SK-N-SH treated with all-trans-retinoic acid at 6 μM for 48 hours (cell line): ENCODE results near the gene OVOL2.

Experiments
- ATAC-seq: fragments of 200-7000 bp; cut with Tn5 transposase; 3 replicates; pipeline ENCODE4 v1.9.1; 2020; ENCODE audit warnings: mild to moderate bottlenecking, moderate library complexity
- ARNTL ChIP-seq: fragments of 450-650 bp; formaldehyde crosslinking; IDR thresholded peaks from 2 replicates; pipeline ENCODE4 v1.5.0; 2020; ENCODE audit warnings: low read depth, mild to moderate bottlenecking, moderate library complexity, borderline replicate concordance
- BACH2 ChIP-seq: fragments of 250-450 bp; sonication (Bioruptor Pico); IDR thresholded peaks from 2 replicates; pipeline ENCODE4 v1.9.0; 2021; ENCODE audit warnings: mild to moderate bottlenecking, borderline replicate concordance
- CSDC2 ChIP-seq: fragments of 250-450 bp; sonication (Bioruptor Pico); IDR thresholded peaks from 2 replicates; pipeline ENCODE4 v1.5.0; 2020; ENCODE audit warnings: mild to moderate bottlenecking, moderate library complexity
- CSRNP3 ChIP-seq: fragments of 250-450 bp; sonication (Bioruptor Pico); IDR thresholded peaks from 2 replicates; pipeline ENCODE4 v1.5.1; 2021; ENCODE audit warnings: mild to moderate bottlenecking, moderate library complexity
- ESRRG ChIP-seq: fragments of 250-450 bp; sonication (Bioruptor Pico); IDR thresholded peaks from 2 replicates; pipeline ENCODE4 v1.6.1; 2021; ENCODE audit warnings: mild to moderate bottlenecking
- GLIS3 ChIP-seq: fragments of 250-450 bp; sonication (Bioruptor Pico); IDR thresholded peaks from 2 replicates; pipeline ENCODE4 v1.5.0; 2020; ENCODE audit warnings: mild to moderate bottlenecking, moderate library complexity
- ISL1 ChIP-seq: fragments of 250-450 bp; sonication (Bioruptor Pico); IDR thresholded peaks from 2 replicates; pipeline ENCODE4 v2.1.2; 2022; ENCODE audit warnings: mild to moderate bottlenecking, moderate library complexity
- PATZ1 ChIP-seq: fragments of 250-450 bp; sonication (Bioruptor Pico); IDR thresholded peaks from 2 replicates; pipeline ENCODE4 v1.8.0; 2020; ENCODE audit warnings: mild to moderate bottlenecking, moderate library complexity, borderline replicate concordance
- POU6F1 ChIP-seq: fragments of 250-450 bp; sonication (Bioruptor Pico); IDR thresholded peaks from 2 replicates; pipeline ENCODE4 v1.8.0; 2021; ENCODE audit warnings: low read depth, mild to moderate bottlenecking, moderate library complexity, borderline replicate concordance
- PPARA ChIP-seq: fragments of 250-450 bp; sonication (Bioruptor Pico); IDR thresholded peaks from 2 replicates; pipeline ENCODE4 v1.5.0; 2020; ENCODE audit warnings: mild to moderate bottlenecking, borderline replicate concordance
- RARB ChIP-seq: fragments of 250-450 bp; sonication (Bioruptor Pico); IDR thresholded peaks from 2 replicates; pipeline ENCODE4 v1.8.0; 2021; ENCODE audit warnings: mild to moderate bottlenecking, moderate library complexity
- SNAI2 ChIP-seq: fragments of 250-450 bp; sonication (Bioruptor Pico); IDR thresholded peaks from 2 replicates; pipeline ENCODE4 v1.5.0; 2020; ENCODE audit warnings: mild to moderate bottlenecking, moderate library complexity
- TCF4 ChIP-seq: fragments of 250-450 bp; sonication (Bioruptor Pico); IDR thresholded peaks from 2 replicates; pipeline ENCODE4 v1.8.0; 2021; ENCODE audit warnings: mild to moderate bottlenecking, moderate library complexity, borderline replicate concordance
- TOX ChIP-seq: fragments of 250-450 bp; sonication (Bioruptor Pico); IDR thresholded peaks from 2 replicates; pipeline ENCODE4 v1.8.0; 2021; ENCODE audit warnings: mild to moderate bottlenecking, moderate library complexity, borderline replicate concordance
- TSHZ2 ChIP-seq: fragments of 250-450 bp; sonication (Bioruptor Pico); IDR thresholded peaks from 2 replicates; pipeline ENCODE4 v1.5.0; 2020; ENCODE audit warnings: mild to moderate bottlenecking, moderate library complexity
- ZC3H10 ChIP-seq: fragments of 250-450 bp; sonication (Bioruptor Pico); IDR thresholded peaks from 2 replicates; pipeline ENCODE4 v1.5.1; 2021; ENCODE audit warnings: mild to moderate bottlenecking, moderate library complexity
- ZFP3 ChIP-seq: fragments of 250-450 bp; sonication (Bioruptor Pico); IDR thresholded peaks from 2 replicates; pipeline ENCODE4 v1.5.0; 2020; ENCODE audit warnings: mild to moderate bottlenecking, moderate library complexity
- ZFP30 ChIP-seq: fragments of 450-650 bp; formaldehyde crosslinking; IDR thresholded peaks from 2 replicates; pipeline ENCODE4 v1.5.0; 2022; ENCODE audit warnings: mild to moderate bottlenecking, moderate library complexity
- ZNF565 ChIP-seq: fragments of 450-650 bp; formaldehyde crosslinking; conservative IDR thresholded peaks from 2 replicates; pipeline ENCODE4 v1.5.0; 2020; ENCODE audit warnings: low read depth, mild to moderate bottlenecking, moderate library complexity
- ZNF70 ChIP-seq: fragments of 450-650 bp; formaldehyde crosslinking; IDR thresholded peaks from 2 replicates; pipeline ENCODE4 v1.5.0; 2020; ENCODE audit warnings: mild to moderate bottlenecking, moderate library complexity
- ZNF8 ChIP-seq: fragments of 450-650 bp; formaldehyde crosslinking; IDR thresholded peaks from 2 replicates; pipeline ENCODE4 v1.5.0; 2020; ENCODE audit warnings: mild to moderate bottlenecking, moderate library complexity

The OVOL2 gene

GRCh38 chr20:17999566-17999965 lies 58.1 kb downstream of the OVOL2 start:
- no peak for ATAC-seq
- TF ChIP-seq ZFP30 (CRISPR knock-in tag), result no peak
- no peak for TF ChIP-seq CSDC2 (CRISPR knock-in tag)
- no peak for TF ChIP-seq RARB (CRISPR knock-in tag)
- TF ChIP-seq CSRNP3 (CRISPR knock-in tag), result no peak
- no peak for TF ChIP-seq ZC3H10
- no peak for TF ChIP-seq POU6F1

- no peak for TF ChIP-seq ESRRG (CRISPR knock-in tag)
- ATAC-seq, result no peak
Observed at GRCh38 chr20:17998446-17998845, 59.3 kb downstream of the OVOL2 start.

- no peak for TF ChIP-seq ISL1 (CRISPR knock-in tag)
- TF ChIP-seq ZC3H10, result no peak
- no peak for TF ChIP-seq CSDC2 (CRISPR knock-in tag)
- no peak for TF ChIP-seq PATZ1 (CRISPR knock-in tag)
- no peak for TF ChIP-seq ZNF70
- no peak for TF ChIP-seq ESRRG (CRISPR knock-in tag)
- no peak for TF ChIP-seq ZFP30 (CRISPR knock-in tag)
- TF ChIP-seq BACH2 (CRISPR knock-in tag), result no peak
- TF ChIP-seq ZNF8 (CRISPR knock-in tag), result no peak
- TF ChIP-seq POU6F1, result no peak
- TF ChIP-seq TSHZ2, result no peak
- TF ChIP-seq ZNF565 (CRISPR knock-in tag), result no peak
- TF ChIP-seq PPARA (CRISPR knock-in tag), result no peak
- no peak for TF ChIP-seq TOX (CRISPR knock-in tag)
- TF ChIP-seq TCF4, result no peak
- no peak for TF ChIP-seq SNAI2
- TF ChIP-seq ZFP3 (CRISPR knock-in tag), result no peak
- no peak for TF ChIP-seq GLIS3
- no peak for TF ChIP-seq ARNTL
- TF ChIP-seq CSRNP3 (CRISPR knock-in tag), result no peak
- ATAC-seq, result peak; percentile 78
Observed at GRCh38 chr20:17995967-17996819, 61.5 kb downstream of the OVOL2 start.
